ENCODE measurements around the gene TBL1XR1. TPM values are rescaled to one million over a fixed set of nuclear protein-coding genes. Genes with fewer than 3 reads are reported as not detected.

Gene TBL1XR1
- total and polyA plus RNA-seq, 2 of the 13 experiments (the other 11 are each of a cell fraction or from before 2014, with no cell fraction given) = 57.7 to 62.5 TPM

- TF ChIP-seq, protein P1, sequence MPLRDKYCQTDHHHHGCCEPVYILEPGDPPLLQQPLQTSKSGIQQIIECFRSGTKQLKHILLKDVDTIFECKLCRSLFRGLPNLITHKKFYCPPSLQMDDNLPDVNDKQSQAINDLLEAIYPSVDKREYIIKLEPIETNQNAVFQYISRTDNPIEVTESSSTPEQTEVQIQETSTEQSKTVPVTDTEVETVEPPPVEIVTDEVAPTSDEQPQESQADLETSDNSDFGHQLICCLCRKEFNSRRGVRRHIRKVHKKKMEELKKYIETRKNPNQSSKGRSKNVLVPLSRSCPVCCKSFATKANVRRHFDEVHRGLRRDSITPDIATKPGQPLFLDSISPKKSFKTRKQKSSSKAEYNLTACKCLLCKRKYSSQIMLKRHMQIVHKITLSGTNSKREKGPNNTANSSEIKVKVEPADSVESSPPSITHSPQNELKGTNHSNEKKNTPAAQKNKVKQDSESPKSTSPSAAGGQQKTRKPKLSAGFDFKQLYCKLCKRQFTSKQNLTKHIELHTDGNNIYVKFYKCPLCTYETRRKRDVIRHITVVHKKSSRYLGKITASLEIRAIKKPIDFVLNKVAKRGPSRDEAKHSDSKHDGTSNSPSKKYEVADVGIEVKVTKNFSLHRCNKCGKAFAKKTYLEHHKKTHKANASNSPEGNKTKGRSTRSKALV (CRISPR knock-in tag; IDR thresholded peaks at IDR 0.05) = no peak; the same call in 1 of the 2 replicates
- peak; percentile 85; the same call in 1 of the 2 replicates for TF ChIP-seq SOX5 (CRISPR knock-in tag; IDR thresholded peaks at IDR 0.05; ENCODE audit: borderline replicate concordance)
- no peak for TF ChIP-seq HOXA5 (CRISPR knock-in tag; IDR thresholded peaks at IDR 0.05)
- TF ChIP-seq, protein P2, sequence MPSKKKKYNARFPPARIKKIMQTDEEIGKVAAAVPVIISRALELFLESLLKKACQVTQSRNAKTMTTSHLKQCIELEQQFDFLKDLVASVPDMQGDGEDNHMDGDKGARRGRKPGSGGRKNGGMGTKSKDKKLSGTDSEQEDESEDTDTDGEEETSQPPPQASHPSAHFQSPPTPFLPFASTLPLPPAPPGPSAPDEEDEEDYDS (CRISPR knock-in tag; IDR thresholded peaks at IDR 0.05) = peak; percentile 33; the same call in 1 of the 2 replicates
- TF ChIP-seq PCBP2 (optimal IDR thresholded peaks at IDR 0.05; ENCODE audit: low read depth, low read length, poor library complexity, severe bottlenecking) = no peak
- TF ChIP-seq ZNF276 (CRISPR knock-in tag; IDR thresholded peaks at IDR 0.05; ENCODE audit: low read depth) = no peak
- TF ChIP-seq ZBTB39 (CRISPR knock-in tag; IDR thresholded peaks at IDR 0.05) = no peak
- TF ChIP-seq HNF4A (CRISPR knock-in tag; IDR thresholded peaks at IDR 0.05) = no peak
- TF ChIP-seq AHR (CRISPR knock-in tag; IDR thresholded peaks at IDR 0.05) = no peak
- peak; percentile 71; the same call in 1 of the 2 replicates for TF ChIP-seq ZNF792 (CRISPR knock-in tag; IDR thresholded peaks at IDR 0.05)
- no peak for TF ChIP-seq ZNF354B (CRISPR knock-in tag; IDR thresholded peaks at IDR 0.05)
- TF ChIP-seq TCF7 (IDR thresholded peaks at IDR 0.05; ENCODE audit: low read depth) = peak; percentile 66
- TF ChIP-seq REPIN1 (CRISPR knock-in tag; IDR thresholded peaks at IDR 0.05; ENCODE audit: borderline replicate concordance, low read depth) = peak; percentile 60; the same call in 1 of the 2 replicates
- peak; percentile 35; the same call in 1 of the 2 replicates for TF ChIP-seq TFAP4 (IDR thresholded peaks at IDR 0.05; ENCODE audit: borderline replicate concordance, low read depth)
- no peak for TF ChIP-seq PAX8 (CRISPR knock-in tag; IDR thresholded peaks at IDR 0.05; ENCODE audit: borderline replicate concordance)
- no peak for TF ChIP-seq ZNF367 (CRISPR knock-in tag; IDR thresholded peaks at IDR 0.05; ENCODE audit: borderline replicate concordance)
- TF ChIP-seq PBX3 (CRISPR knock-in tag; IDR thresholded peaks at IDR 0.05; ENCODE audit: borderline replicate concordance) = no peak
- TF ChIP-seq MYC (CRISPR knock-in tag; IDR thresholded peaks at IDR 0.05; ENCODE audit: borderline replicate concordance) = no peak
- 0 out of 2 replicates have a peak, but pooled peaks have one; percentile 27 for TF ChIP-seq ARNT2 (CRISPR knock-in tag; IDR thresholded peaks at IDR 0.05; ENCODE audit: low read depth)
- no peak for TF ChIP-seq KLF12 (CRISPR knock-in tag; IDR thresholded peaks at IDR 0.05; ENCODE audit: borderline replicate concordance)
- TF ChIP-seq TGIF2 (CRISPR knock-in tag; IDR thresholded peaks at IDR 0.05) = 0 out of 2 replicates have a peak, but pooled peaks have one; percentile 23
- no peak for TF ChIP-seq ZSCAN21 (CRISPR knock-in tag; IDR thresholded peaks at IDR 0.05; ENCODE audit: borderline replicate concordance)
- no peak for TF ChIP-seq IRX3 (CRISPR knock-in tag; IDR thresholded peaks at IDR 0.05; ENCODE audit: borderline replicate concordance, low read depth)
Measured at GRCh38 chr3:177111541-177111949, 85.7 kb downstream of the TBL1XR1 start (continued).
